GM12875 (cell line): ENCODE results near the gene ATG101.
A peak's percentile ranks its signal among the peaks of the same experiment; 100 is the strongest.

Experiments
- H3K4me3 ChIP-seq: one replicate; pipeline ENCODE4 v1.5.1; 2011; ENCODE audit warnings: low read depth, low read length, control low read depth
- CTCF ChIP-seq: IDR thresholded peaks from 2 replicates; pipeline ENCODE4 v1.5.1; 2011; ENCODE audit warnings: low read depth, mild to moderate bottlenecking, control low read depth, inconsistent platforms, low read length, moderate library complexity, borderline replicate concordance; ENCODE audit not compliant: insufficient read depth

Gene ATG101

GRCh38 chr12:52069327-52070184, at the start of gene ATG101:
ATG101 (plus strand) TSS chr12:52069978; CDS start chr12:52073651, 3,673 bp downstream.
- H3K4me3 ChIP-seq, result peak within 1 kb of the TSS; percentile 96
- peak; percentile 96 for TF ChIP-seq CTCF

GRCh38 chr12:52020539-52021336, 49.0 kb upstream of the ATG101 start:
- peak; percentile 80 for TF ChIP-seq CTCF
- H3K4me3 ChIP-seq, result no peak overlapping the region

- H3K4me3 ChIP-seq, result no peak overlapping the region
- TF ChIP-seq CTCF, result no peak
Measured at GRCh38 chr12:52022841-52023181, 47.0 kb upstream of the ATG101 start.

- peak; percentile 97 for TF ChIP-seq CTCF
- H3K4me3 ChIP-seq, result peak overlapping the region; percentile 36
Measured at GRCh38 chr12:52023182-52023975, 46.4 kb upstream of the ATG101 start.

GRCh38 chr12:52023976-52024688, 45.6 kb upstream of the ATG101 start:
- TF ChIP-seq CTCF, result no peak
- H3K4me3 ChIP-seq, result no peak overlapping the region

GRCh38 chr12:52024845-52025230, 44.9 kb upstream of the ATG101 start:
- TF ChIP-seq CTCF, result no peak
- H3K4me3 ChIP-seq, result no peak overlapping the region
